BLaER1 (cell line): ENCODE measurements around the gene TTC9C.

Experiments used
- H3K27ac ChIP-seq: shearing (Covaris generic); formaldehyde crosslinking; 2 replicates; pipeline ENCODE4 v1.8.1; 2022
- H3K27me3 ChIP-seq: shearing (Covaris generic); formaldehyde crosslinking; 2 replicates; pipeline ENCODE4 v1.8.1; 2022
- H3K36me3 ChIP-seq: shearing (Covaris generic); formaldehyde crosslinking; 2 replicates; pipeline ENCODE4 v1.8.1; 2022
- H3K4me1 ChIP-seq: shearing (Covaris generic); formaldehyde crosslinking; 2 replicates; pipeline ENCODE4 v1.8.1; 2022
- H3K4me2 ChIP-seq: shearing (Covaris generic); formaldehyde crosslinking; 2 replicates; pipeline ENCODE4 v1.8.1; 2022
- H3K4me3 ChIP-seq: shearing (Covaris generic); formaldehyde crosslinking; 2 replicates; pipeline ENCODE4 v1.8.1; 2022
- H3K9ac ChIP-seq: shearing (Covaris generic); formaldehyde crosslinking; 2 replicates; pipeline ENCODE4 v1.8.1; 2022
- H3K9me3 ChIP-seq: shearing (Covaris generic); formaldehyde crosslinking; 2 replicates; pipeline ENCODE4 v1.8.1; 2022
- H4K20me1 ChIP-seq: shearing (Covaris generic); formaldehyde crosslinking; 2 replicates; pipeline ENCODE4 v1.8.1; 2022
- Cebpa-rat ChIP-seq: shearing (Covaris generic); IDR thresholded peaks from 2 replicates; pipeline ENCODE4 v1.8.1; 2022

Gene TTC9C

DNA sequence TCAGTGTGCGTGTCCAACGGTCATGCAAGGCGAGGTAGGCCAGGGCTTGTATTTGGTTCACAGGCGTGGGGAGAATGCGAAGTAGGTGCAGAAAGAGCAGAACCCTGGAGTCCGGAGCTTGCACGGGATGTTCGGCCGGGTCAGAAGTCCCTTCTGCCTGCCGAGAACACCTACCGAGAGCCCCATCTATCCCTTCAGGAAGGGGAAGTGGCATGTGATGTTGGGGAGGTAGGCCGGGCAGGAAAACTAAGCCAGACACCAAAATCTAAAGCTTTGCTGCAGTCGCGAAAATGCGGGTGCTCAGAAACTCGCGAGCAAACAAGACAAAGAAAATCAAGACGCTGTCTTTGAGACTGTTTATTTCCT is 42.5 kb downstream of the TTC9C start:
- H3K27me3 ChIP-seq = no peaks in the 10 kb centered on the region
- peak overlapping the region; percentile 99 for H3K4me2 ChIP-seq
- H3K9me3 ChIP-seq = no peaks in the 10 kb centered on the region
- peaks cover 35% of the 10 kb centered on the region for H3K4me1 ChIP-seq
- H3K9ac ChIP-seq = peak overlapping the region; percentile 80
- H3K36me3 ChIP-seq = peaks cover 41% of the 10 kb centered on the region
- H3K4me3 ChIP-seq = peak overlapping the region; percentile 74
- H3K27ac ChIP-seq = peak overlapping the region; percentile 78
- no peaks in the 10 kb centered on the region for H4K20me1 ChIP-seq
- no peak for TF ChIP-seq Cebpa-rat

DNA sequence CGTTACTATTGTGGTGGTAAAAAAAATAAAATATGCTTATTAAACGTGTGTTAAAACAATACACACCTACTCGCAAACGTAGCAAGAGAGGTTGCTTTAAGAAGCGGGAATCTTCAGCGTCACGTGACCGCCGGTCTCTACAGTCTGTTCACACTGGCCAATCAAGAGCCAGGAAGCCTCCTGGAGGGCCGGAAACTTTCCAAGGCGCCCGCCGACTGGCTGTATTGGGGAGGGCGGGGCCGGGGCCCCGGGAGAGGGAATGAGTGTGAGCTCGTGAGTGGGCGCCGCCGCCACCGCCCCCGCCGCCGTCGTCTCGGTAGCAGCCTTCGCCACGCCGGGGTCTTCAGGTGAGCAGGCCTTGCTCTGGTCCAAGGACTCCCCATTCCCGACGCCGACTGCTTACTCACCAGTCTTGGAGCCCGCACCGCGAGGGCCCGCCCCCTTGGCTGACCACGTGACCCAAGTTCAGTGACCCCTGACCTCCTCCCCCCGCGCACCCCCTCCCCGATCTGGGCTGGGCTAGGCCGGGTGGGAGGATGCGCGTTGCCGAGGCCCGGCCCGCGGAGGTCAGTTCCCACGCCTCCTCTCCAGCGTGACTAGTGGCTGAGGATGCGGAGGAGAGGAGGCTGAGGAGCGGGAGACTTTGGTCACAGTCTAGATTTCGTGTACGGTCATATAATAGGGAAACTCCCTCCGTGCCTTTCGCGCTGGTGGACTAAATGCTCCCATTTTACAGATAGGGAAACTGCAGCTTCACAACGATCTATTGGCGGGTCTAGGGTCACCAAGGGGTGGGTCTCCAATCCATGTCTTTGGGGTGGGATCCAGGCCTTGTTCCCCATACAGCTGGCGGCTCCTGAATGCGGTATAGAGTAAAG is 43.1 kb downstream of the TTC9C start, which contains the start of gene TAF6L:
Gene TAF6L (plus strand): TSS at position 253 of the 878 bp plus-strand sequence. CDS start 4,388 bp downstream, outside the sequence.
- Histone ChIP-seq H4K20me1 (no peaks in the 10 kb centered on the region), H3K27me3 (no peaks in the 10 kb centered on the region), H3K27ac (peak within 1 kb of the TSS; percentile 78), H3K4me1 (peaks cover 35% of the 10 kb centered on the region), H3K4me3 (peak within 1 kb of the TSS; percentile 74), H3K4me2 (peak within 1 kb of the TSS; percentile 99), H3K9ac (peak within 1 kb of the TSS; percentile 80), H3K9me3 (no peaks in the 10 kb centered on the region), H3K36me3 (peaks cover 41% of the 10 kb centered on the region)
- no peak for TF ChIP-seq Cebpa-rat

DNA sequence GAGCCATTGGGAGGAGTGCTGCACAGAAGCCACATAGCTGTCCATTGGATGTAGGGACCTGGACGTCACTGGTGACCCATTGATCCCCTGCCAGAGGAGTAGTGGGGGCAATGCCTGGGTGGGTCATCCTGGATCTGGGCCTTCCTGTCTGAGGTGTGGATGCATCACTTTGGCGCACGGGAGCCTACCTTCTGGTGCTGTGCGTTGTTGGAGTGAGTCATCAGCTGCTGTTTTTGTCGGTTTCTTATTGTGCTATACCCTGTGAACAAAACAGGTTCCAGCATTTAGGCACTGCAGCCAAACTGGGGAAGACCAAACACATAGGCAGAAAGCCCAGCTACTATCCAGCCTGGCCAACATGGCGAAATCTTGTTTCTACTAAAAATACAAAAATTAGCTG is 46.1 kb downstream of the TTC9C start:
- H3K9ac ChIP-seq = no peak overlapping the region
- no peak overlapping the region for H3K27ac ChIP-seq
- H3K27me3 ChIP-seq = no peaks in the 10 kb centered on the region
- H3K4me3 ChIP-seq = no peak overlapping the region
- peaks cover 47% of the 10 kb centered on the region for H3K36me3 ChIP-seq
- H3K9me3 ChIP-seq = no peaks in the 10 kb centered on the region
- no peaks in the 10 kb centered on the region for H4K20me1 ChIP-seq
- H3K4me1 ChIP-seq = peaks cover 35% of the 10 kb centered on the region
- no peak overlapping the region for H3K4me2 ChIP-seq
- no peak for TF ChIP-seq Cebpa-rat

GRCh38 chr11:62775646-62776045 is 47.4 kb downstream of the TTC9C start:
- no peaks in the 10 kb centered on the region for H3K27me3 ChIP-seq
- H3K9ac ChIP-seq = 0 out of 2 replicates have a peak overlapping the region, but pooled peaks have one; percentile 12
- peaks cover 58% of the 10 kb centered on the region for H3K36me3 ChIP-seq
- H3K4me3 ChIP-seq = no peak overlapping the region
- no peak for TF ChIP-seq Cebpa-rat
- H4K20me1 ChIP-seq = no peaks in the 10 kb centered on the region
- H3K27ac ChIP-seq = no peak overlapping the region
- peaks cover 23% of the 10 kb centered on the region for H3K4me1 ChIP-seq
- H3K9me3 ChIP-seq = no peaks in the 10 kb centered on the region
- H3K4me2 ChIP-seq = no peak overlapping the region

DNA sequence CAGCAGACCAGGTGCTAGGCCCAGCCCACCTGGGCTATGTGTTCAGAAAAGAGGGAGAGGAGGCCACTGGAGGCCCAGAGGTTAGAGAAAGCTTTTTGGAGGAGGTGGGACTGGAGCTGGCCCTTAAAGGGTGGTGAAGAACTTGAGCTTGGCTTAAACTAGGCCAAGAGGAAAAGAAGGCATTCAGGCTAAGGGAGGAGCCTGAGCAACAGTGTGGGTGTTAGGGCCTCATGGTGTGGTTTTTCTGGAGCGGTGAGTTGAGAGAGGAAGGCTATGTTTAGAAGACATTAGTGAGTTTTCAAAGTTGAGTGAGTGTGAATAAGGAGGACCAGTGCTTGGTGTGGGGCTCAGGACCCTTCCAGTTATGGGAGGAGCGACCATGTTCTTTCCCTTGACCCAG is 49.1 kb downstream of the TTC9C start:
- Histone ChIP-seq H3K4me3 (no peak overlapping the region), H3K9me3 (no peaks in the 10 kb centered on the region), H3K36me3 (peaks cover 68% of the 10 kb centered on the region), H3K27me3 (no peaks in the 10 kb centered on the region), H3K9ac (peak overlapping the region; percentile 38; the same call in 1 of the 2 replicates), H3K4me1 (peaks cover 12% of the 10 kb centered on the region), H3K4me2 (0 out of 2 replicates have a peak overlapping the region, but pooled peaks have one; percentile 0), H4K20me1 (no peaks in the 10 kb centered on the region), H3K27ac (0 out of 2 replicates have a peak overlapping the region, but pooled peaks have one; percentile 18)
- no peak for TF ChIP-seq Cebpa-rat

DNA sequence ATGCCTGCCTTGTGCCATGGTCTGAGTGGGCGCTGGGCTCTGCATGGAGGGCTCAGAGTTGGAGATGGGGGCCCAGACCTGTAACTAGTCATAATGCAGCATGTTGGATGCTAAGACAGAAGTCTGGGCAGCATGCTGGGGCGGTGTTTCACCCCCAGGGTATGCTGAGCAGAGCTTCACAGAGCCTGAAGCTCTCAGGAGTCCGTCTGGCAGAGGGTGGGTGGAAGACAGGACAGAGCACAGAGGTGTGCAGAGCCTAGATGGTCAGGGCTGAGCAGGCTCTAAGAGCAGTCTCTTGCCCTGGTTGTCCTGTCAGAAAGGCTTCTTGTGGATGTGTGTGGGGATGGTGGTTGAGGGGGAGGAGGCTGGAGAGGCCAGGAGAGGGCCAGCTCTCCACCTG is 50.2 kb downstream of the TTC9C start:
- H3K9ac ChIP-seq = 0 out of 2 replicates have a peak overlapping the region, but pooled peaks have one; percentile 24
- peaks cover 78% of the 10 kb centered on the region for H3K36me3 ChIP-seq
- no peak overlapping the region for H3K4me2 ChIP-seq
- no peaks in the 10 kb centered on the region for H3K9me3 ChIP-seq
- no peaks in the 10 kb centered on the region for H4K20me1 ChIP-seq
- TF ChIP-seq Cebpa-rat = no peak
- H3K4me3 ChIP-seq = no peak overlapping the region
- H3K27ac ChIP-seq = no peak overlapping the region
- peaks cover 5% of the 10 kb centered on the region; the same call in 1 of the 2 replicates for H3K4me1 ChIP-seq
- no peaks in the 10 kb centered on the region for H3K27me3 ChIP-seq

DNA sequence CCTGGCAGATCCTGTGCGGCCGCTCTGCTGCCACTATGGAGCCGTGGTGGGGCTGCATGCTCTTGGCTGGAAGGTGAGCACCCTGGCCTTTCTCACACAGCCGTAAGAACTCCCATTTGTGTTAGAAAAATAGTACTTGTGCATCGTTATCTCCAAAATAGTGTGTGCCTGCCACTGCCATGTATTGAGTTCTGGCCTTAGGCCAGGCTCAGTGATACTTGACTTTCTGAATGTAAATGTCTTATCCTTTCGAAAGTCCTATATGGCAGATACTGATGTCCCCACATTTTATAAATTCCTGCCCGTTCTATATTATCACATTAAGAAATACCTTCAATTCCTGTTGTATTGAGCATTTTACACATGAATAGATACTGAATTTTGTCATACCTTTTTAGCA is 54.5 kb downstream of the TTC9C start:
- no peak for TF ChIP-seq Cebpa-rat
- no peaks in the 10 kb centered on the region for H3K27me3 ChIP-seq
- H3K36me3 ChIP-seq = peaks cover 55% of the 10 kb centered on the region
- H4K20me1 ChIP-seq = no peaks in the 10 kb centered on the region
- peaks cover 8% of the 10 kb centered on the region for H3K4me1 ChIP-seq
- H3K27ac ChIP-seq = no peak overlapping the region
- H3K9me3 ChIP-seq = no peaks in the 10 kb centered on the region
- H3K4me2 ChIP-seq = no peak overlapping the region
- H3K9ac ChIP-seq = no peak overlapping the region
- H3K4me3 ChIP-seq = no peak overlapping the region

DNA sequence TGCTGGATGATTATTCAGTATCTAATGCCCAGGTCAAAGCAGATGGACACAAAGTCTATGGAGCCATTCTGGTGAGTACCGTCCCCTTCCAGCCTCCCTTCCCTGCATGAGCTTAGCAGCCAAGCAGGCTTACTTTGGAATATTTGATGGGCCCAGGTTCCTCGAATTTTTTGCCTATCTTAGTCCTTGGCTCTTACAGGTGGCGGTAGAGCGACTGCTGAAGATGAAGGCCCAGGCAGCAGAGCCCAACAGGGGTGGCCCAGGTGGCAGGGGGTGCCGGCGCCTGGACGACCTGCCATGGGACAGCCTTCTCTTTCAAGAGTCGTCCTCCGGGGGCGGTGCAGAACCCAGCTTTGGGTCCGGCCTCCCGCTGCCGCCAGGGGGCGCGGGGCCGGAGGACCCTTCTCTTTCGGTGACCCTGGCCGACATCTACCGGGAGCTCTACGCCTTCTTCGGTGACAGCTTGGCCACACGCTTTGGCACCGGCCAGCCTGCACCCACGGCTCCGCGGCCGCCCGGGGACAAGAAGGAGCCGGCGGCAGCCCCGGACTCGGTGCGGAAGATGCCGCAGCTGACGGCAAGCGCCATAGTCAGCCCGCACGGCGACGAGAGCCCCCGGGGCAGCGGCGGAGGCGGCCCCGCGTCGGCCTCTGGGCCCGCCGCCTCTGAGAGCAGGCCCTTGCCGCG is 58.2 kb downstream of the TTC9C start:
- H4K20me1 ChIP-seq = peaks cover 26% of the 10 kb centered on the region
- H3K36me3 ChIP-seq = peaks cover 48% of the 10 kb centered on the region
- H3K4me1 ChIP-seq = peaks cover 42% of the 10 kb centered on the region
- peak overlapping the region; percentile 100 for H3K4me3 ChIP-seq
- peak overlapping the region; percentile 96 for H3K27ac ChIP-seq
- H3K9me3 ChIP-seq = no peaks in the 10 kb centered on the region
- H3K9ac ChIP-seq = peak overlapping the region; percentile 97
- TF ChIP-seq Cebpa-rat = no peak
- H3K4me2 ChIP-seq = peak overlapping the region; percentile 82
- H3K27me3 ChIP-seq = no peaks in the 10 kb centered on the region

- Histone ChIP-seq H3K4me3 (peak within 1 kb of the TSS; percentile 100), H3K4me1 (peaks cover 44% of the 10 kb centered on the region), H3K27ac (peak within 1 kb of the TSS; percentile 96), H3K36me3 (peaks cover 44% of the 10 kb centered on the region), H3K27me3 (no peaks in the 10 kb centered on the region), H3K9me3 (no peaks in the 10 kb centered on the region), H3K4me2 (peak within 1 kb of the TSS; percentile 82), H3K9ac (peak within 1 kb of the TSS; percentile 97), H4K20me1 (peaks cover 27% of the 10 kb centered on the region)
- TF ChIP-seq Cebpa-rat = no peak
Measured at GRCh38 chr11:62787005-62787759, 58.9 kb downstream of the TTC9C start, which contains the start of gene TMEM179B. TMEM179B (plus strand) TSS chr11:62787402; CDS start chr11:62787432, 30 bp downstream.
